NCI-H187 treated with DMSO at 0.1 percent for 48 hours (cell line): ENCODE measurements around the gene HOXC5.

ENCODE experiments used
- DNase-seq: peaks from one replicate; lab custom pipeline; 2025; lab: John Stamatoyannopoulos, UW

The HOXC5 gene

DNA sequence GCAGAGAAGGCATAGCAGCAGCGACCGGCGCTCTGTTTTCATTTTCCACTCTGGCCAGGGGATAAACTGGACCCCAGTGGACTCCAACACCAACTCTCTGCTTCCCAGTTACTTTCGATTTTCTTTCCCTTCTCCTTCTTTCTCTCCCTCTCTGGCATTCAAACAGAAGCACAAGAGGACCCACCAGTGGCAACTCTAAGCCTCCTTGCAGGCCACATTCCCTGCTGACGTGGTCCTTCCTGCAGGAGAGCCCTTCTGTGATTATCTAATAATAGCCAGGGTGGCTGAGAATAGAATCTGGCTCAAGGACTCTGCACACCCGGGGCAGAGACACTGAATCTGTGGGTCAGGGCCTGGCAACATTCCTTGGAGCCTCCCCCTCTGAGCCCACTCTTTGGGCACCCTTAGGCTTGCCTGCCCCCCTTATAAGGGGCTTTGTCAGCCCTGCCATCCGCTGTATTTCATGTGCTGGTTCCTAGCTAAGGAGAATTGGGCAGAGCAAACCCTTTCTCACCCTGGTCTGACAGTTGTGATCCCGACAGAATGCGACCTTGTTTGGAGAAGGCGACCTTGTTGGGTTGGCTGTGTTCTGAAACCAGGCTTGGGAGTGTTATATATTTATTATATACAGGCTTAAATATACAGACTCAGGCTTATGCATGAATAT is 12.8 kb upstream of the HOXC5 start:
- no peak for DNase-seq

DNA sequence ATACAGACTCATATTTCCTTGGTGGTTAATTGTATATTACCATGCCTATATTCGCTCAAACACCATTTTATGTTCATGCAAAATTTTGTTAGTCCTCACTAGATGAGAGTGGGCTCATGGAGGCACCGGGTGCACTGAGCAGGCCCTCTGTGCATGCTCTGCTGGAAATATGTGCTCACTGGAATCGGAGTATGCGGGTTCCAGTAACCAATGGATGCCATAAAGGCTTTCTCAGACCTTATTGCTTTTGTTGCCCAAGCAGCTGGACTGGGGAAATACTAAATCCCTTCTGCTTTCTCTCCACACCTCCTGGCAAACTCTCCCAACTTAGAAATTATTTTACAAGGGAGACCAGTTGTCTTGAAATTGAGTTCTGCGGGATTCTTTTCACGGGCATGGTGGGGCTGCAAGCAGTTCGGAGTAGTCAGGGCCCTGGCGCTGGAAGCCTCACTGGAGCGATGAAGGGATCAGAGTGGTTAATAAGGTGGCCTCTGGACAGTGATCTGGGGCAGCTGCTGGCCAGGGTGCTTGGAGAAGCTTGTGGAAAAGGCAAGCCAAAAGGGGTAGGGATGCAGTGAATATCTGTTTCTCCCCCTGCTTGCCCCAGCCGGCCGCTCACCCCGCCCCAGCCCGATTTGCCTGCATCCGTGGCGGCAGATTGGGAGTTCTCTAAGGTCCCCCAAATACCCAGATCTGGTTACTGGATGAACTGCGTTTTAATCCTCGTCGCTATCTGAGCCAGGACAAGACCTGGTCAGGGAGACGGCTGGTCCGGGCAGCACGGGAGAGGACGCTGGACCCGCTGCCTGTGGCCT is 12.1 kb upstream of the HOXC5 start:
- DNase-seq, result no peak

DNA sequence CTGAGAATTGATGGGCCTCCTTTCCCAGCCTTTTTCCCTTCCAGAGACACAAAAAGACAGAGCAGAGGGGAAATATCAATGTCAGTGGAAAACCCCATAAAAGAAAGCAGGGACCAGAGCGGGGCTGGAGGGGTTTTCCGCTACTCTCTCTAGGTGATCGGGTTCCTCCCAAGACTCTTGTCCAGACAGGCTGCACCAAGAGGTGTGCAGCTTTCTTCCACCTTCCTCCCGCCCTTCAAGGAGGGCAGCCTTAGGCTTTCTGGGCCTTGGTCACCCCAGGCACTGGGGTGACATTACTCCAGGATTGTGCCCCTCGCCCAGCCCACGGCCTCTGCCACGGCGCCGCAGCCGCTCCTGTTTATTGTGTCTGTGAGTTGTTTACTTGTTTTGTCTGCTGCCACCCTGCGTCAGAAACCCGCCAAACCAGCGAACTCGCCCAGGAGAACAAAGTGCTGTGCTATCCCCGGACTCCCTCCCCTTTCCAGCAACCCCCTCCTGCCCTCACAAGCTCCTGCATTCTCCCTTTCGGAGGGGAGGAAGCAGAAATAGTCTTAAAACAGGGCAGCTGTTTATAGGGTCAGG is 11.3 kb upstream of the HOXC5 start:
- no peak for DNase-seq

DNA sequence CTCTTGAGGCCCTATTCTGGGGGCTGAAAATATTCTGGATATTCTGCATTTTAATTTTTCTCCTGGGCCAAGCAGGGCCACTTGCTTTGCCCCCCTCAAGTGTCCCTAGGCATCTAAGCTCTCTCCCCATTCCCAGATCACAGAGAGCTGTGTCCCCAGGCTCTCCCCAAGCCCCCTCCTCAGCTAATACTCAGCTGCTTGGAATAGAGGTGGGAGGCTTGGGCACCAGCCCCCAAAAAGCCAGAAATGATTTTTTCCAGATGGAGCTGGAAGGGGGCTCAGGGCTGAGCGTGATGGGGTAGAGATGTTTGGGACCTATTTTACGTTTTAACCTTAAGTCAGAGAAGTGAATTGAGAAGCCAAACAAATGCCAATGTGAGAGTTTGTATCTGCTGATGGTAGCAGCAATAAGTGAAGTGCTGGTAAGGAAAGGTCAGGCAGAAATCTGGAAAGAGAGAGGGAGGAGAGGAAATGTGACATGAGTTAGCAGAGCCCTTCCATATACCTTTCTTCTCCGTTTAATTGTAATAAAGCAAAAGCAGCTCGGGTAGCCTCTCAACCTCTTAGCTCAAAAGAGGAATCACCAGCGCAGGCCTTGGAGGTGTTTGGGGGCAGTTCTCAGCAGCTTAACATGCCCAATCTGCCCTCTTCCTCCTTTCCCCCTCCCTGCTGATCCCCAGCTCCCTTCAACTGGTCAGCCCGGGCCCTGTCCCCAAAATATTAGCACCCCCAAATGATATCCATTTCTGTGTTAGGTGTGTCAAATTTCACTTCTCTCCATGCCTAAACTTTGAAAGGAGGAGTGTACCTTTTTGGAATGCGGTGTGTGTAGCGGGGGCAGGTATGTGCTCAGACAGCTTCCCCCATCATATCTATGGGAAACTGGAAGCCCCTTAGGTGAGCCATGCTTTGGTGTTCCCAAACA is 9.6 kb upstream of the HOXC5 start:
- no peak for DNase-seq

DNA sequence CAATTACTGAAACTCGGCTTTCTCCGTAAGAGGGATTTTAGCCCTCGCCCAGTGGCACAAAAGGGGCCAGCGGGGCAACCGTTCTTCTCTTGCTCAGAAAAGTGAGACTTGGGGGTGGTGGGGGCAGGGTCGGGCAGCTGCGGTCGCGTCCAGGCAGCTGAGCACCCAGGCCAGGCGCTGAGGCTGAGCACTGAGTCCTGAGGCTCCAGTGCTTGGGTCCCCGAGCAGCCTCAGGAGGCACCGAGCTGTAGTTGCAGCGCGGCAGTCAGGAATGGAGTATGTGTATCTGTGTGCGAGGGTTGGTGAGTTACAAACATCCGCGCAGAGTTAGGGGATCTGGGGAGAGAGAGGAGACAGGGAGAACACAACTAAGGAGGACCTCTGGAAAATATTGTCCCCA is 8.7 kb upstream of the HOXC5 start:
- no peak for DNase-seq

DNA sequence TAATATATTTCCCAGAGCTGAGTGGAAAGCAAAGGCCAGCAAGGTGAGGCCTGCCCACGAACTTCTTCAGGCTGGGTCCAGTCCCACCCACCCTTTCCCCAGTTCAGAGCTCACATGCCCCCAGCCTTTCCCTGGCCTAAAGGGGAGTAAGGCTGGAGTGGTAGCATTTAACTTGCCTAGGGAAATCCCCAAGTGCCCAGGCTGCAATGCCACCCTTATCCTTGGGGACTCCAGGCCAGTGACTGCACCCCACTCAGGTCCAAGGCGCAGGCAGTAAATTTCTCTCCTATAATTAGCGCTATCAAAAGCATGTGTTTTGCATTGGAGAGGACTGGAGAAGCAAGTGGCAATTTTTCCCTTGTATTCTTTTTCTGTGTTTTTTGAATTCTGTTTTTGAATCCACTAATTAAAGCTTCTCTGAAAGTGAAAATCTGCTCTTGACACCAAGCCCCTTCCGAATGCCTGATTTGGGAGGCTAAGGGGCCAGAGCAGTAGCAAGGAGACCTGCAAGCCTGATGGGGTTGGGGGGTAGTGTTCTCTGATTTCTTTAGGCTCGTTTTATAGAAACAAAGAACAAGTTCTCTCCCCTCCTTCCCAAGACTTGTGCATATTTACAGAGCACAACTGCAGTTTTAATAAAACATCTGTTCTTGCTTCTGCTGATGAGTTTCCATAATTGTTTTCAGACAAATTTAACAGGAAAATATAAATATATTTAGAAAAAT is 8.1 kb upstream of the HOXC5 start:
- no peak for DNase-seq

DNA sequence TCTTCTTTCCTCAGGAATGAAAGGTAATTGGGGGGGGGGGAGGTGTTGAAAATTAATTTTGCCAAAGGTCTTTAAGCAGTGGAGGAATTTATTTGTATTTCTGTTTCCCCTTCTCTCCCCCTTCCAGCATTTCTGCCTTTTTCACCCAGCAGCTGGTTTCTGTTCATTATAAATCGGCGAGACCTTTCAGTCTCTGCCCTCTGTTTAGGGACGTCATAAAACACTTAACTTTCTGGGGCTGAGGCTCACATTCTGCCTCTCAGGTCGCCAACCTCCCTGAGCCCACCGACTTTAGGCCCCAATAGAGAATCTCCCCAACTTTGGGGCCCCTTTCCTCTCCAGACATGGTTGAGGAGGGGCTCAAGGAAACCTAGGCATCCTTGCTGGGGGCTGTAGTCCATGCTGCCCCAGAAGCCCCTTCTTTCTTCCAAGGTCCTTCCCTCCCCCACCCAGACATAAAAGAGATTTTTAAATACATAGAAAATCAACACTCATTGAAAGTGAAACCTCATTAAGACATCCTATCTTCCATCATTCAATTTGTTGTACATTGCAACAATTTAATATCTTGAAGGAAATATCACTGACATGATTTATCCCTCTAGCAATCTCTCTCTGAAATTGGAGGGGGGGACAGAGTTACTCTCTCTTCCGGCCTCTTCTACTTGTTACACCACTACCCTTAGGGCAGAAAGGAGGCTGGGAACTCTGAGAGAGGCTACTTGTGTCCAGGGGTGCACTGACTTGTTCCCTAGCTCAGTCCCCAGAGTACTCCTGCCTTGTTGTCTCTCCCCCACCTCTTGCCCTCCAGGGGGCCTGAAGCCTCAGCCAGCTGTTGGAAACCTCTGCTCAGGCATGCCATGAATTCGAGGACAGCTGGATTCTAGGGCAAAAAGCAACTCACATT is 7.1 kb upstream of the HOXC5 start:
- no peak for DNase-seq

DNA sequence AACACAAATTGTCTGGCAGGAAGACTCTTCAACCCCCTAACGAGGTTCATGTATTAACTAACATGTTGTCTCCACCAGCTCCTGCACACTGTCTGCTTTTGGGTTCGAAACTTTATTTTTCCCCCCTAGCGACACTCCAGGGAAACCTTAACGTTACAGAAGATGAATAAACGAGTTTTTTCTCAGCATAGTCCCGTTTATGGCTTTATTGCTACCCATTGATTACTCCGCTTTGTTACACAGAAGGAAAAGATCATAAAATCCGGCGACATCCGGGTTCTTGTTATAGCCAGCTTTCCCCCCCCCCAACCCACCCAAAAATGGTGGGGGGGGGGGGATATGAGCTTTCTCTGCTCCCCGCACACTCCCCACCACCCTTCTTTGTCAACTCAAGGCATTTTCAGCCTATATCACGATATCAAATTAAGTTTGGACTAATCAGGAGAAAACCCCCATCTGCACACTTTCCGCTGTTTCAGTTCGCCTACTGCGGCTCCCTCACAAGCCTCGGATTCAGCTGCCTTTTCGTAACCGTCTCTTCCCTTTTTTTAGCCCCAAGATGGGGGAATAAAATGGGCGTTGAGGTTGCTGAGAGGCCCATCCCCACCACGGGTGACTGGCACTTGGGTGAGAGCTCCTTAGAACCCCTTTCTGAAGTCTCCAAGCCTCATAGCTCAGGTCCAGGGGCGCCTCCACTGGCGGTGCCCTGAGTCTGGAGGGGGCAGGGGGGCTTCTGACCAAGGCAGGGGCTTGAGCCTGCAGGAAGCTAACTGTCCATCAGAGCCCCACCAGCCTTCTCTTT is 6.0 kb upstream of the HOXC5 start:
- no peak for DNase-seq

DNA sequence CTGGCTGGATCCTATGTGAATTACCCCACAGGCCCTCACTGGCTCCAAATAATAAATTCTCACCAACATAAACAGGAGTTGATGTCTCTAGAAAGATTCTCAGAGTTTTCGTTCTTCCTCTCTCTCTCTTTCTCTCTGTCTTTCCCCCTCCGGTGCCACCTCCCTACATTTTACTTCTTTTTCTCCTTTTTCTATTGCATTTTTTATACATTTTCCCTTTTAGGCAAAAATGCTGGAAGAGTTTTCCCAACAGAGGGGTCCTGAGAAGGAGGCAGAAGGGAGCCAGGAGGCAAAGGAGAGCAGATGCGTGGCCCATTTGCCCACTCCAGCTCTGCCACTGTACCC is 5.4 kb upstream of the HOXC5 start:
- no peak for DNase-seq

DNA sequence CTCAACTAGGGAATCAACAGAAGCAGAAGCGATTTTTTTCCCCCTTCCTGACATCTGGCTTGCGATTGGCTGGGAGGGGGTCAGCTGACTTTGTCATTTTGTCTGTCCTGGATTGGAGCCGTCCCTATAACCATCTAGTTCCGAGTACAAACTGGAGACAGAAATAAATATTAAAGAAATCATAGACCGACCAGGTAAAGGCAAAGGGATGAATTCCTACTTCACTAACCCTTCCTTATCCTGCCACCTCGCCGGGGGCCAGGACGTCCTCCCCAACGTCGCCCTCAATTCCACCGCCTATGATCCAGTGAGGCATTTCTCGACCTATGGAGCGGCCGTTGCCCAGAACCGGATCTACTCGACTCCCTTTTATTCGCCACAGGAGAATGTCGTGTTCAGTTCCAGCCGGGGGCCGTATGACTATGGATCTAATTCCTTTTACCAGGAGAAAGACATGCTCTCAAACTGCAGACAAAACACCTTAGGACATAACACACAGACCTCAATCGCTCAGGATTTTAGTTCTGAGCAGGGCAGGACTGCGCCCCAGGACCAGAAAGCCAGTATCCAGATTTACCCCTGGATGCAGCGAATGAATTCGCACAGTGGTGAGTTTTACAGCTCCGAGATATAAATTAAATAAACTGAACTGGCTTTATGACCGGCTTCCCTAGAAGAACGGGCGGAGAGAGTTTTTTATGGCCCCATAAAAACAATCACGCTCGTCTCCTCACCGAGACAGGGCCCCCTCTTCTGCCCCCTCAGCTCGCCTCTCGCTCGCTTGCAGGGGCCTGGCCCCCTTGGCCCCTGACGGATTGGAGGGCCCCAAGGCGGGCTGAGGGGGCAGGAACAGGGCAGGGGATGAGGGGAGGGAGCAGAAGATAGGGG is 4.3 kb upstream of the HOXC5 start, which contains the start of gene HOXC6:
HOXC6 (plus strand) TSS at position 127 of the 888 bp plus-strand sequence; CDS start at position 209, 82 bp downstream.
- no peak for DNase-seq

DNA sequence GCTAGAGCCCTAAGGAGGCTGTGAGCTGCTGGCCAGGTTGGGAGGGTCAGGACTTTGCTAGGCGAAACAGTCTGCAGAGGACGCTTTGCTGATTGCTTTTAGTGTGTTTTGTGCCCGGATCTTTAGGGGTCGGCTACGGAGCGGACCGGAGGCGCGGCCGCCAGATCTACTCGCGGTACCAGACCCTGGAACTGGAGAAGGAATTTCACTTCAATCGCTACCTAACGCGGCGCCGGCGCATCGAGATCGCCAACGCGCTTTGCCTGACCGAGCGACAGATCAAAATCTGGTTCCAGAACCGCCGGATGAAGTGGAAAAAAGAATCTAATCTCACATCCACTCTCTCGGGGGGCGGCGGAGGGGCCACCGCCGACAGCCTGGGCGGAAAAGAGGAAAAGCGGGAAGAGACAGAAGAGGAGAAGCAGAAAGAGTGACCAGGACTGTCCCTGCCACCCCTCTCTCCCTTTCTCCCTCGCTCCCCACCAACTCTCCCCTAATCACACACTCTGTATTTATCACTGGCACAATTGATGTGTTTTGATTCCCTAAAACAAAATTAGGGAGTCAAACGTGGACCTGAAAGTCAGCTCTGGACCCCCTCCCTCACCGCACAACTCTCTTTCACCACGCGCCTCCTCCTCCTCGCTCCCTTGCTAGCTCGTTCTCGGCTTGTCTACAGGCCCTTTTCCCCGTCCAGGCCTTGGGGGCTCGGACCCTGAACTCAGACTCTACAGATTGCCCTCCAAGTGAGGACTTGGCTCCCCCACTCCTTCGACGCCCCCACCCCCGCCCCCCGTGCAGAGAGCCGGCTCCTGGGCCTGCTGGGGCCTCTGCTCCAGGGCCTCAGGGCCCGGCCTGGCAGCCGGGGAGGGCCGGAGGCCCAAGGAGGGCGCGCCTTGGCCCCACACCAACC is 3.1 kb upstream of the HOXC5 start:
- DNase-seq, result no peak

DNA sequence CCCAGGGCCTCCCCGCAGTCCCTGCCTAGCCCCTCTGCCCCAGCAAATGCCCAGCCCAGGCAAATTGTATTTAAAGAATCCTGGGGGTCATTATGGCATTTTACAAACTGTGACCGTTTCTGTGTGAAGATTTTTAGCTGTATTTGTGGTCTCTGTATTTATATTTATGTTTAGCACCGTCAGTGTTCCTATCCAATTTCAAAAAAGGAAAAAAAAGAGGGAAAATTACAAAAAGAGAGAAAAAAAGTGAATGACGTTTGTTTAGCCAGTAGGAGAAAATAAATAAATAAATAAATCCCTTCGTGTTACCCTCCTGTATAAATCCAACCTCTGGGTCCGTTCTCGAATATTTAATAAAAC is 2.4 kb upstream of the HOXC5 start:
- DNase-seq, result no peak

DNA sequence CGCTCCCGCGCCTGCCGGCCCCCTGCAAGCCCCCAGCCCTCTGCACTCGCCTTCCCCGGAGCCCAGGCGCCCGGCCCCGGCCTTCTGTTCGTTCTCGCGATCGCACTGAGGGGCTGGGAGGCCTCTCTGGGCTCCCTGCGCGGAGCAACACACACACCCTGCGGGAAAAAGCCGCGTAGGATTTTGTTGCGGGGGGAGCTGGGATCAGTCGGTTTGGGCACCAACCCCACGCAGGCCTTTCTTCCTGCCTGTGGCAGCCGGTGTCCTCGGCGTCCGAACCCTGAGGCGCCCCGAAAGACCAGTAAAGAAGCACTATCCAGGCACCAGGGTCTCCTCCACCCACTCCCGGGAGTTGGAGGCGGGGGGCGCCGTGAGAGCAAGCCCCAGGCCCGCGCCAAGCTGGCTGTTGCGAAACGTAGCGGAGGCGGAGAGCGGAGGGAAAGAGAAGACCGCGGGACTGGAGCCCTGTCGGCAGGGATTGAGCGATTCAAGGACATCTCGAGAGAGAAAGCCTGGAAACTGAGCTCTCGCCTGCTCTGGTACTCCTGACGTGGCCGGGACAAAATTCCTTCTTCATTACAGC is 1.9 kb upstream of the HOXC5 start:
- DNase-seq, result no peak

DNA sequence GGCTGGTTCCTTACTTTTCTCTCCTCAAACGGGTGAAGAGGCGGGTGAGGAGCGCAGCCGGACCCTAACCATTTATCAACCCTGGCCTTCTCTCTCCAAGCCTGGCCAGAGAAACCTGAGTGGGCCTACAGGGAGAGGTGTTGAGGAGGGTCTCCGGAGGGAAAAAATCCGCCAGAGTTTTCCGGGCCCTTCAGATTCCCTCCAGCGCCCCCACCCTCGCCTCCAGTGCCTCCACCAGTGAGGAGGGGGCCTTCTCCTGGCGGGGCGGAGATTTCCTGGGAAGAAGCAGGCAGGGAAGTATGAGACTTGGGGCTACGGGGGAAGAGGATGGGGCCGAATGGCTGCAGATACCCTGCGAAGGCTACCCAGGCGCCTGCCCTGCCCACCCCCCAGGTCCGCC is 1.4 kb upstream of the HOXC5 start:
- no peak for DNase-seq

DNA sequence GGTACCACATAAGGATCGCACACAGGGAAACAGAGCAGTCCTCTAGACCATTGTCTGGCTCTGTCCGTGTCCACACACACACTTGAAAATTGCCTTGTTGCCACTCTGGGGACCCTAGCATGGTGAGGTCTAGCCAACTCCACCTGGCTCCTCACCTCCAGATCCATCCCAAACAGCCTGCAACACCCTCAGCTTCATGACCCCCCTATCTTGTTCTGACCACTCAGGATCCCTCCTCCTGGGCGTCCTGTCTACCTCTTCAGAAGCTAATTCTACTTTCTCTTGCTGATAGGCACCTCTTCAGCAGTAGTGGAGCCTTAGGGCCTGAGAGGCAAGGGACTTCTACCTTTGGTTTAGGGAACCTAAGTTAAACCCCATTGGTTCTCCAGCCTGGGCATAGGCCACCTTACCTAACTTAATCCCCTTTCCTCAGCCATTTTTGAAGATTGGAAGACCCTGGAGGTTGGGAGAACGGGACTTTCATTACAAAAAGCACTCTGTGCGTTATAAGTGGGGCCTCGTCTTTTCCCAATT is 697 bp upstream of the HOXC5 start:
- no peak for DNase-seq

DNA sequence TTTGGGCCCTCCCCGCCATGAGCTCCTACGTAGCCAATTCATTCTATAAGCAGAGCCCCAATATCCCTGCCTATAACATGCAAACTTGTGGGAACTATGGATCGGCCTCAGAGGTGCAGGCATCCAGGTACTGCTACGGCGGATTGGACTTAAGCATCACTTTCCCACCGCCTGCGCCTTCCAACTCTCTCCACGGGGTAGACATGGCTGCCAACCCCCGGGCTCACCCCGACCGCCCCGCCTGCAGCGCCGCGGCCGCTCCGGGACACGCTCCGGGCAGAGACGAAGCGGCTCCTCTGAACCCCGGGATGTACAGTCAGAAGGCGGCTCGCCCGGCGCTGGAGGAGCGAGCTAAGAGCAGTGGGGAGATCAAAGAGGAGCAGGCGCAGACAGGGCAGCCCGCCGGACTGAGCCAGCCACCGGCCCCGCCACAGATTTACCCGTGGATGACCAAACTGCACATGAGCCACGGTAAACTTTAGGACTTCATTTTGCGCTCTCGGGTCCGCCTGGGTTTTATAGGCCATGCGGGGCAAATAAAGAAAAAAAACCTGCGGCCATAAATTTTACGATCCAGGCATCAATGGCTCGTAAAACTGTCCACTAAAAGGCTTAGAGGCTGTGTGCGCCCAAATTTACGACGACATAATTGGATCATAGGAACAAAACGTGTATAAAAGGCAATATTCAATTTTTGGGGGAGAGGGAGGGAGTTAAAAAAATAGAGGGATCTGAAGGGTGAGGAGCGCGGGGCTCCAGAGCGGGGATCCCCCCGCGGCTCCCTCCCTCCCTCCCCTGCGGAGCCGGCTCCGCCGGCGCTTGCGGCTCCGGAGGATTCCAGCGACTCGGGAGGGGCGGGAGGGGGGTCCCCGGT is 493 bp downstream of the HOXC5 start:
- DNase-seq, result no peak
